UCSD-AML1 (cell line): ENCODE results near the gene DBP.

Experiments used
- DNase-seq: peaks from one replicate; lab custom pipeline; 2025; ENCODE audit not compliant: unreplicated experiment; lab: John Stamatoyannopoulos, UW

Gene DBP

DNA sequence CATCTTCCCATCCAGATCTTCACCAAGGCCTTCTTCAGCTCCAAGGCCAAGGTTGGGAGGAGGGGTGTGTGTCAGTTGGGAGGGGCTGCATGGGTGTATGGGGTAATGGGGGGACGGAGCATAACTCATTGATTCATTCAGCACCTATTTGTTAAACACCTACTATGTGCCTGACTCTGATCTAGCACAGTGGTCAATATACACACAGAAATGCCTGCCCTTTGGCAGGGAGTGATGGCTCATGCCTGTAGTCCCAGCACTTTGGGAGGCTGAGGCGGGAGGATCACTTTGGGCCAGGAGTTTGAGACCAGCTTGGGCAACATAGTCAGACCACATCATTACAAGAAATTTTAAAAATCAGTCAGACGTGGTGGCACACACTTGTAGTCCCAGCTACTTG is 49.8 kb downstream of the DBP start:
- no peak for DNase-seq

DNA sequence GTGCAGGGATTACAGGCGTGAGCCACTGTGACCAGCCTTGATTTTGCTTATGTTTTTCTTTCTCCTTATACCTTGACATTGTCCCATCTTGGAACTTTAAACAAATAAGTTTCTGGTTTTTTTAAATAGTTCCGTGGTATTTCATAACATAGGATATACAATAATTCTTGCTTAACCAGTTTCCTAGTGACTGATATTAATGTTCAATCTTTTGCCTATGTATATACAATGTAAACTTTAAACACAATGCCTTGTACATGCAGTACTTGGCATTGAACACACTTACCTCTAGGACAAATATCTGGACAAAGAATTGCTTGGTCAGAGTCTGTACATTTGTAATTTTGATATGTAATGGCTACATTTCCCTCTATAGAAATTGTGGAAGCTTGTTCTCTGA is 55.0 kb downstream of the DBP start:
- no peak for DNase-seq
